Endodermal cell (in vitro differentiated cells): ENCODE results near the gene PLA2G4F. TPM values are rescaled to one million over a fixed set of nuclear protein-coding genes. Genes with fewer than 3 reads are reported as not detected.
A peak's percentile ranks its signal among the peaks of the same experiment; 100 is the strongest.

Source experiments
- DNase-seq: peaks from one replicate; pipeline ENCODE4 v3.0.0-alpha.2; 2017
- H3K27ac ChIP-seq: 2 replicates; pipeline ENCODE4 v1.5.1; 2013; ENCODE audit warnings: mild to moderate bottlenecking, low read depth, low read length, moderate library complexity
- H3K27me3 ChIP-seq: 2 replicates; pipeline ENCODE4 v1.6.1; 2013; ENCODE audit warnings: mild to moderate bottlenecking, low read length, moderate library complexity; ENCODE audit not compliant: insufficient read depth, control insufficient read depth, poor library complexity, severe bottlenecking
- H3K36me3 ChIP-seq: 2 replicates; pipeline ENCODE4 v1.7.0; 2013; ENCODE audit warnings: mild to moderate bottlenecking, low read length, moderate library complexity; ENCODE audit not compliant: control insufficient read depth, insufficient read depth
- H3K4me1 ChIP-seq: one replicate; pipeline ENCODE4 v1.7.0; 2013; ENCODE audit warnings: low read length; ENCODE audit not compliant: control insufficient read depth, insufficient read depth
- H3K4me3 ChIP-seq: 2 replicates; pipeline ENCODE4 v1.5.1; 2013; ENCODE audit warnings: mild to moderate bottlenecking, low read length, moderate library complexity
- H3K9ac ChIP-seq: 2 replicates; pipeline ENCODE4 v1.6.1; 2013; ENCODE audit warnings: mild to moderate bottlenecking, low read length, moderate library complexity; ENCODE audit not compliant: poor library complexity, severe bottlenecking; ENCODE audit errors: extremely low read depth
- H3K9me3 ChIP-seq: 2 replicates; pipeline ENCODE4 v1.6.1; 2013; ENCODE audit warnings: mild to moderate bottlenecking, low read length, moderate library complexity; ENCODE audit not compliant: control insufficient read depth
- H3K27ac Mint-ChIP-seq: 2 replicates; pipeline ENCODE4 v1.8.0; 2020; ENCODE audit warnings: mixed read lengths
- H3K27me3 Mint-ChIP-seq: 2 replicates; pipeline ENCODE4 v1.8.0; 2021; ENCODE audit warnings: mild to moderate bottlenecking, mixed read lengths; ENCODE audit not compliant: insufficient read depth
- H3K36me3 Mint-ChIP-seq: 2 replicates; pipeline ENCODE4 v1.8.0; 2020; ENCODE audit warnings: low read depth, mixed read lengths
- H3K4me1 Mint-ChIP-seq: 2 replicates; pipeline ENCODE4 v1.8.0; 2020; ENCODE audit warnings: mixed read lengths
- H3K4me3 Mint-ChIP-seq: 2 replicates; pipeline ENCODE4 v1.8.0; 2020; ENCODE audit warnings: mild to moderate bottlenecking, moderate library complexity, mixed read lengths
- H3K9me3 Mint-ChIP-seq: 2 replicates; pipeline ENCODE4 v1.8.0; 2020; ENCODE audit warnings: mild to moderate bottlenecking, mixed read lengths
- WGBS, 2 experiments: methylation state at CpG; one replicate each; pipeline versions ENCODE4 v1.1.5 to v1.1.7; 2013; ENCODE audit warnings: missing lambda C conversion rate in 2 of 2, mixed read lengths in 1 of 2; ENCODE audit not compliant: insufficient coverage in 1 of 2, insufficient read length in 1 of 2; 5-methylcytosine and 5-hydroxymethylcytosine counted together
- total RNA-seq, 2 donors: library from RNA; stranded (reverse); fragmentation: NEBNext Ultra II Directional in 1 of 2; extraction: Animal tissue kit (Norgen Biotek cat#: 25700) in 1 of 2; gene quantifications; 2 replicates in 1 of 2; 3 replicates in 1 of 2; pipeline ENCODE4 v1.2.1, GENCODE V29; 2021
- TF ChIP-seq, protein P1 (sequence below): fragments of 200-600 bp; sonication (generic); conservative IDR thresholded peaks from 2 replicates; pipeline ENCODE4 v1.5.0; 2021; ENCODE audit warnings: antibody characterized with exemption, mild to moderate bottlenecking

PLA2G4F gene
- total RNA-seq, 2 donors from 2014 or later = 0.22 TPM; not detected in 1

DNA sequence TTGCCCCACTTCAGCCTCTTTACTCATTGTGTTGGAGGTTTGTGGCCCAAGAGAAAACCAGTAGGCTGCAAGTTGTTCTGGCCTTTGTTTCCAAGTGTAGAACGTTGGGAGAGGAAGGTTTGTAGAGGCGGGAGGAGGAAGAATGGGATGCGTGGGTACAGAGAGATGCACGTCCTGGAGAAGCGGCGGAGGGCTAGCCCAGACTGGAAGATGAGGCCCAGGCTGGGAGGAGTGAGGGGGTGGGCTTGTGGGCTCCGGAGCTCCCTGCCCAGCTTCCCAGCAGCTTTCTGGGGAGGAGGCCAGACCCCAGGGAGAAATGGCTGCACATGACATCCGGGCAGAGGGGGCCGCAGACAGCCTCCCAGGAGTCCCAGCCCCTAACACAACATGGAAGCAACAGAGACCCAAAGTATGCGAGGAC, 5.3 kb downstream of the PLA2G4F start:
- no peak overlapping the region for H3K27ac Mint-ChIP-seq
- H3K36me3 ChIP-seq = no peaks in the 10 kb centered on the region
- H3K4me1 Mint-ChIP-seq = peaks cover 10% of the 10 kb centered on the region
- H3K9ac ChIP-seq = no peak overlapping the region
- H3K9me3 Mint-ChIP-seq = no peaks in the 10 kb centered on the region
- 90 to 91% methylated on average over 8 to 9 of the region's 10 CpGs for WGBS, 2 experiments
- DNase-seq = peak; percentile 37
- H3K9me3 ChIP-seq = no peaks in the 10 kb centered on the region
- no peaks in the 10 kb centered on the region for H3K27me3 ChIP-seq
- H3K36me3 Mint-ChIP-seq = no peaks in the 10 kb centered on the region
- TF ChIP-seq, protein P1, sequence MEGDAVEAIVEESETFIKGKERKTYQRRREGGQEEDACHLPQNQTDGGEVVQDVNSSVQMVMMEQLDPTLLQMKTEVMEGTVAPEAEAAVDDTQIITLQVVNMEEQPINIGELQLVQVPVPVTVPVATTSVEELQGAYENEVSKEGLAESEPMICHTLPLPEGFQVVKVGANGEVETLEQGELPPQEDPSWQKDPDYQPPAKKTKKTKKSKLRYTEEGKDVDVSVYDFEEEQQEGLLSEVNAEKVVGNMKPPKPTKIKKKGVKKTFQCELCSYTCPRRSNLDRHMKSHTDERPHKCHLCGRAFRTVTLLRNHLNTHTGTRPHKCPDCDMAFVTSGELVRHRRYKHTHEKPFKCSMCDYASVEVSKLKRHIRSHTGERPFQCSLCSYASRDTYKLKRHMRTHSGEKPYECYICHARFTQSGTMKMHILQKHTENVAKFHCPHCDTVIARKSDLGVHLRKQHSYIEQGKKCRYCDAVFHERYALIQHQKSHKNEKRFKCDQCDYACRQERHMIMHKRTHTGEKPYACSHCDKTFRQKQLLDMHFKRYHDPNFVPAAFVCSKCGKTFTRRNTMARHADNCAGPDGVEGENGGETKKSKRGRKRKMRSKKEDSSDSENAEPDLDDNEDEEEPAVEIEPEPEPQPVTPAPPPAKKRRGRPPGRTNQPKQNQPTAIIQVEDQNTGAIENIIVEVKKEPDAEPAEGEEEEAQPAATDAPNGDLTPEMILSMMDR = no peak
- H3K27me3 Mint-ChIP-seq = no peaks in the 10 kb centered on the region
- H3K4me3 ChIP-seq = no peak overlapping the region
- no peak overlapping the region for H3K27ac ChIP-seq
- no peak overlapping the region for H3K4me3 Mint-ChIP-seq
- no peaks in the 10 kb centered on the region for H3K4me1 ChIP-seq

DNA sequence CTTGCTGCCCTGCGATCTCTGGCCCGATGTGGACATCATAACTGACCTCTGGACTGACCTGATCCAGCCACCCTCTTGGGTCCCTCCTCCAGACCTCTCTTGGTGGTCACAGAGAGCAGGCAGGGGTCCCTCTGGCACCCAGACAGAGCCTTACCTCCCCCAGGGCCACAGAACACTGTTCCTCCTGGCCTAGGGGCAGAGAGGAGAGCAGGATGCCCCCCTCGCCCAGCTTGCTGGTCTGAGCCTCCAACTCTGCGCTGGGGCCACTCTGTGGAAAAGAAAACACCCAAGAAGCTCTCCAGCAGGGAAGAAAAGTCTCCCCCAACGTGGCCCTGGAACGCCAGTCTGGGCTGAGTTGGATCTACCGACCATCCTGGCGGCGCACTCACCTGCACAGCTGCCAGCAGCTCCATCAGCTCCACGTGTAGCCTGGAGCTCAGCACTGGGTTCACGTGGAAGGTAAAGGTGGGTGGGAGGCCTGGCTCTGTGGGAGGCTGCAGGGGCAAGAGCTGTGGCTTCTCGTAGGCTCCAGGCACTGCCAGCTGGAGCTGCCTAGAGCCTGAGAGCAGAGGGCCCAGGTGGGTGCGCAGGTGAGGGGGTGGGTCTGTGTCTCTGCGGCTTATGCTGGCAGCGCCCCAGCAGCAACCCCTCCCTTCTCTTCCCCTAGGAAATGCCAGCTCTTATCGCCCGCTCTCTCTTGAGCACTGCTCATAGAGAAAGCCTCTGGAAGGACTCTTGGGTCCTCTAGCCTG, 6.0 kb downstream of the PLA2G4F start:
- Mint-ChIP-seq H3K27me3 (no peaks in the 10 kb centered on the region), H3K4me3 (no peak overlapping the region), H3K9me3 (no peaks in the 10 kb centered on the region), H3K36me3 (no peaks in the 10 kb centered on the region), H3K27ac (no peak overlapping the region), H3K4me1 (peaks cover 5% of the 10 kb centered on the region)
- Histone ChIP-seq H3K9ac (no peak overlapping the region), H3K36me3 (no peaks in the 10 kb centered on the region), H3K4me3 (no peak overlapping the region), H3K9me3 (no peaks in the 10 kb centered on the region), H3K4me1 (no peaks in the 10 kb centered on the region), H3K27ac (no peak overlapping the region), H3K27me3 (no peaks in the 10 kb centered on the region)
- 91 to 97% methylated on average over 6 to 17 of the region's 17 CpGs for whole genome bisulfite sequencing, 2 experiments
- peak; percentile 33 for DNase-seq
- TF ChIP-seq, protein P1 = no peak

DNA sequence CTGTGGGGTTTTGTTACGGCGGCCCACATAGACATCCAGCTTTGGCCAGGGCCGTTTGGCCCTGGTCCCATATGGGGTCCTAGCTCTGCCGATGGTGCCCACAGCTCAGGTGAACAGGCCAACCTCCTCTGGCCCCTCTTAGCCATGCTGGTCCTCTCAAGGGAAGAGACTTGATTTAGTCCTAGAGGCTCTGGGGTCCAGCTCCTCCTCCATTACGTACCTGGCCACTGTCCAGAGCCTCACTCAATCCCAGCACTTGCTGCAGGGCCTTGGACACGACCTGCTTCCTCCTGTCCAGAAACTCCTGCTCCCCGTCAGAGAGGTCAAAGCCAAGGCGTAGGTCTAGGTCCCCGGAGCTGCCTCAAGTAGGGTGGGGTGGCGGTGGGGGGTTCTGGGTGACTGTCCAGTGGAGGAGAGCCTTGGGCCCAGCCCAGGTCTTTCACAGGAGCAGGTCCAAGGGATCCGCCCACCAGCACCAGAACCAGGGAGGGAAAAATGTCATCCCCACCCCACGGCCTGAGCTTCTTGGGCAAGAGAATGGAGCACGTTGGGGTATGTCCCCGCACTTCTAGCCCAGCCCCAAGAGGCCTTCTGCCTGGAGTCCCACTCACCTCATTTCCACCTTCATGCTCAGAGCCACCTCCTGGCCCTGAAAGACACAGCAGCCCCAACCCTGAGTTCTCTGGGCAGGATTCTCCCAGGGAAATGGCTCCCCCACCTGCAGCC, 6.8 kb downstream of the PLA2G4F start:
- Histone ChIP-seq H3K36me3 (no peaks in the 10 kb centered on the region), H3K9ac (no peak overlapping the region), H3K27ac (no peak overlapping the region), H3K27me3 (no peaks in the 10 kb centered on the region), H3K4me1 (no peaks in the 10 kb centered on the region), H3K4me3 (no peak overlapping the region), H3K9me3 (no peaks in the 10 kb centered on the region)
- Mint-ChIP-seq H3K27ac (no peak overlapping the region), H3K36me3 (no peaks in the 10 kb centered on the region), H3K4me1 (peaks cover 5% of the 10 kb centered on the region), H3K27me3 (no peaks in the 10 kb centered on the region), H3K9me3 (no peaks in the 10 kb centered on the region), H3K4me3 (no peak overlapping the region)
- TF ChIP-seq, protein P1 = peak; percentile 48
- 83 to 84% methylated on average over 10 to 14 of the region's 14 CpGs for WGBS, 2 experiments
- no peak for DNase-seq
